ENCODE measurements around the gene HKDC1.

DNA sequence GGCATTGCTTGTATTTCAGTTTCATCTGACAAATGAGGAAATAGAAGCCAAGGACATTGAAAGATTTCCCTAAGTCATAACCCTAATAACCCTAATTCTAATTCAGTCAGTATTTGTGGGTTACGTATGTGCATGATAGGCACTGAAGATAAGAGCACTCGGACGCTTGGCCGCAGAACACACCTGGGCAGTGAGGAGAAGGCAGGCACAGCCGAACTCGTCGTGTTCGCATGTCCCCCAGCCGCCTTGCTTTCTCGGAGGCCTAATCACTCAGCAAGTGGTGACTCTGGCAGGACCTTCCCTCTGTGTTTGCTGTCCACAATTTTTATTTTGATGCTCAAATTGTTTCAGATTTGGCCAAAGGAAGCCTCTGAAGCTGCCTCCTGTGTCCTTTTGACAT lies 23.7 kb downstream of the HKDC1 start:
- TF ChIP-seq TCF12 (IDR thresholded peaks at IDR 0.05; ENCODE audit: low read depth) (no peak), EP300 (IDR thresholded peaks at IDR 0.05; ENCODE audit: borderline replicate concordance) (no peak), TEAD4 (IDR thresholded peaks at IDR 0.05) (no peak), CEBPB (IDR thresholded peaks at IDR 0.05) (no peak), ZBTB7A (IDR thresholded peaks at IDR 0.05; ENCODE audit: low read depth) (no peak)
- TF ChIP-seq, protein P1, sequence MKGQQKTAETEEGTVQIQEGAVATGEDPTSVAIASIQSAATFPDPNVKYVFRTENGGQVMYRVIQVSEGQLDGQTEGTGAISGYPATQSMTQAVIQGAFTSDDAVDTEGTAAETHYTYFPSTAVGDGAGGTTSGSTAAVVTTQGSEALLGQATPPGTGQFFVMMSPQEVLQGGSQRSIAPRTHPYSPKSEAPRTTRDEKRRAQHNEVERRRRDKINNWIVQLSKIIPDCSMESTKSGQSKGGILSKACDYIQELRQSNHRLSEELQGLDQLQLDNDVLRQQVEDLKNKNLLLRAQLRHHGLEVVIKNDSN (IDR thresholded peaks at IDR 0.05), result no peak
